GM10248 (cell line): ENCODE results near the gene CENPS.

ENCODE experiments used
- CTCF ChIA-PET: fragments of 300-600 bp; sonication (Branson Sonifier 250); formaldehyde crosslinking; extraction: SDS; loops from one replicate; lab custom pipeline; 2021; ENCODE audit warnings: antibody characterized with exemption; lab: Yijun Ruan, JAX
- POLR2A ChIA-PET: fragments of 350-650 bp; sonication (Branson Sonifier 250); formaldehyde crosslinking; extraction: SDS; loops from one replicate; lab custom pipeline; 2020; ENCODE audit warnings: antibody characterized with exemption; lab: Yijun Ruan, JAX
- DNase-seq: peaks from one replicate; pipeline ENCODE4 v3.0.0; 2012; ENCODE audit errors: extremely low spot score
- TF ChIP-seq, protein P1 (sequence below): IDR thresholded peaks from 2 replicates; pipeline ENCODE4 v1.5.1; 2012; ENCODE audit warnings: mild to moderate bottlenecking, low read depth; ENCODE audit errors: extremely low read depth, missing control alignments, control extremely low read depth

The CENPS gene

GRCh38 chr1:10387677-10388386 lies 42.4 kb upstream of the CENPS start:
- TF ChIP-seq, protein P1, sequence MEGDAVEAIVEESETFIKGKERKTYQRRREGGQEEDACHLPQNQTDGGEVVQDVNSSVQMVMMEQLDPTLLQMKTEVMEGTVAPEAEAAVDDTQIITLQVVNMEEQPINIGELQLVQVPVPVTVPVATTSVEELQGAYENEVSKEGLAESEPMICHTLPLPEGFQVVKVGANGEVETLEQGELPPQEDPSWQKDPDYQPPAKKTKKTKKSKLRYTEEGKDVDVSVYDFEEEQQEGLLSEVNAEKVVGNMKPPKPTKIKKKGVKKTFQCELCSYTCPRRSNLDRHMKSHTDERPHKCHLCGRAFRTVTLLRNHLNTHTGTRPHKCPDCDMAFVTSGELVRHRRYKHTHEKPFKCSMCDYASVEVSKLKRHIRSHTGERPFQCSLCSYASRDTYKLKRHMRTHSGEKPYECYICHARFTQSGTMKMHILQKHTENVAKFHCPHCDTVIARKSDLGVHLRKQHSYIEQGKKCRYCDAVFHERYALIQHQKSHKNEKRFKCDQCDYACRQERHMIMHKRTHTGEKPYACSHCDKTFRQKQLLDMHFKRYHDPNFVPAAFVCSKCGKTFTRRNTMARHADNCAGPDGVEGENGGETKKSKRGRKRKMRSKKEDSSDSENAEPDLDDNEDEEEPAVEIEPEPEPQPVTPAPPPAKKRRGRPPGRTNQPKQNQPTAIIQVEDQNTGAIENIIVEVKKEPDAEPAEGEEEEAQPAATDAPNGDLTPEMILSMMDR: no peak
- CTCF ChIA-PET: interaction anchor here (1.2 to 3.8 kb wide), 5 partner anchors 10 to 106 kb away, joined by 3 to 13 read pairs (median 6); partner anchors contain the start of genes CENPS and PGD
- peak; percentile 46 for DNase-seq
- POLR2A ChIA-PET: interaction anchor here (0.6 to 1.3 kb wide), 4 partner anchors 11 to 1664 kb away, joined by 3 to 6 read pairs (median 4); partner anchors contain the start of gene PGD

DNA sequence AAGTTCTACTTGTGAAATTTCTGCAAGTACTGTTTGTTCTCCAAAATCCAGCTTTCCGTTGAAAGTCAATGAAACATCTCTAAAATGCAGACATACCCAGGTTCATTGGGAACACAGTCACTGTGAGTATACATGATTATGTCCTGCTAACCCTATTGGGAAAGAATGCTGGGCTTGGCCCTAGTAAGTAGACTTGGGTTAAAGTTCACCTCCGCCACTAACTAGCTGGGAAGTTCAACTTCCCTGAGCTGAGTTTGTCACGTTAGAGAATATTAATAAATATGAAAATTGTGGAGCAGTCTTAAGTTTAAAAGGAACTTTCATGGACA lies 41.9 kb upstream of the CENPS start:
- TF ChIP-seq, protein P1: no peak
- DNase-seq: no peak
- ChIA-PET CTCF (interaction anchor here (1.2 to 3.8 kb wide), 4 partner anchors 11 to 105 kb away, joined by 3 to 13 read pairs (median 6); partner anchors contain the start of gene PGD), POLR2A (interaction anchor here (1.3 kb wide), 1 partner anchor 11 kb away, joined by 3 read pairs; the partner anchor contains the start of gene PGD)

GRCh38 chr1:10389271-10389973 lies 40.8 kb upstream of the CENPS start:
- TF ChIP-seq, protein P1: no peak
- ChIA-PET CTCF (interaction anchor here (1.9 kb wide), 1 partner anchor 10 kb away, joined by 5 read pairs; the partner anchor contains the start of gene PGD), POLR2A (no interaction called here)
- no peak for DNase-seq

DNA sequence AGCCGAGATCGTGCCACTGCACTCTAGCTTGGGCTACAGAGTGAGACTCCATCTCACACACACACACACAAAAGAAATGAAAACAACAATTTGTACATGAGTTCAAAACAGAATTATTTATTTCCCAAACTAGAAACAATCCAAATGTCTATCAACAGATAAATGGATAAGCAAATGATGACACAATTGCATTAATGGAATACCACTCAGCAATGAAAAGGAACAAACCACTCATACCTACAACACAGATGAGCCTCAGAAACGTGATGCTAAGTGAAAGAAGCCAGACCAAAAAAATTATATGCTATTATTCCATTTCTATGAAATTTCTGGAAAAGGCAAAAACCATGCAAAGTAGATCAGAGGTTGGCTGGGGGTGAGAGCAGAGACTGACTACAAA lies 33.4 kb upstream of the CENPS start:
- TF ChIP-seq, protein P1: no peak
- DNase-seq: no peak
- ChIA-PET CTCF (interaction anchor here (0.9 kb wide), 1 partner anchor 20 kb away, joined by 3 read pairs; no protein-coding TSS in a partner anchor), POLR2A (no interaction called here)

- ChIA-PET CTCF (interaction anchor here (1.0 to 2.4 kb wide), 7 partner anchors 9 to 188 kb away, joined by 3 to 10 read pairs (median 5); partner anchors contain the start of genes CENPS and KIF1B), POLR2A (no interaction called here)
- TF ChIP-seq, protein P1: no peak
- DNase-seq: peak; percentile 31
Observed at GRCh38 chr1:10398278-10398733, 31.9 kb upstream of the CENPS start.
